HepG2 (cell line): ENCODE data around the gene SPATA21. TPM values are rescaled to one million over a fixed set of nuclear protein-coding genes. Genes with fewer than 3 reads are reported as not detected.

Source experiments
- ATAC-seq: fragments of 200-7000 bp; cut with Tn5 transposase; 3 replicates; pipeline ENCODE4 v1.9.1; 2020; ENCODE audit warnings: mild to moderate bottlenecking, moderate library complexity
- BruUV-seq: library from RNA; stranded (reverse); fragments of 400-500 nt; replicated peaks from 2 replicates; lab custom pipeline; 2021; lab: Mats Ljungman, UMichigan
- CTCF ChIA-PET: fragments of 300-600 bp; formaldehyde crosslinking; extraction: SDS; loops from one replicate; lab custom pipeline; 2021; ENCODE audit warnings: low total read pairs, inconsistent platforms, low intra/inter-chr PET ratio; lab: Yijun Ruan, JAX
- POLR2A ChIA-PET: fragments of 350-600 bp; sonication (Branson Sonifier 250); formaldehyde crosslinking; loops from one replicate; lab custom pipeline; 2020; ENCODE audit warnings: antibody characterized with exemption, inconsistent platforms; lab: Yijun Ruan, JAX
- DNase-seq: peaks from one replicate; pipeline ENCODE4 v3.0.0-alpha.2; 2015; ENCODE audit warnings: low spot score
- FAIRE-seq: peaks from 3 replicates; lab custom pipeline; 2011; peaks lifted over from hg19 to GRCh38; lab: Jason Lieb, UNC
- H2AFZ ChIP-seq: one replicate; pipeline ENCODE4 v1.6.1; 2011; ENCODE audit warnings: low read length, inconsistent platforms
- H3K27ac ChIP-seq: fragments of 300-600 bp; 3 replicates; pipeline ENCODE4 v1.8.0; 2011; ENCODE audit warnings: mixed run types, mild to moderate bottlenecking, mixed read lengths, low read length, inconsistent platforms; ENCODE audit not compliant: insufficient read depth; ENCODE audit errors: extremely low read length
- H3K27me3 ChIP-seq, 2 experiments: fragments of 200-600 bp in 1 of 2; 2 replicates in 1 of 2; 3 replicates in 1 of 2; pipeline versions ENCODE4 v1.6.0 to v1.8.0; 2011; ENCODE audit warnings: low read length in 2 of 2, mild to moderate bottlenecking in 2 of 2, moderate library complexity in 2 of 2, inconsistent platforms in 1 of 2; ENCODE audit not compliant: insufficient read depth in 2 of 2, control insufficient read depth in 1 of 2
- H3K36me3 ChIP-seq, 2 experiments: fragments of 200-600 bp in 1 of 2; replicated peaks in 1 of 2; 2 replicates in 1 of 2; 3 replicates in 1 of 2; pipeline versions ENCODE4 v1.5.1 to v1.8.0; 2011; ENCODE audit warnings: low read length in 2 of 2, inconsistent platforms in 1 of 2; ENCODE audit not compliant: insufficient read depth in 2 of 2, control insufficient read depth in 1 of 2
- H3K4me1 ChIP-seq: 2 replicates; pipeline ENCODE4 v1.5.1; 2012; ENCODE audit warnings: low read length, inconsistent platforms; ENCODE audit not compliant: insufficient read depth
- H3K4me2 ChIP-seq: 2 replicates; pipeline ENCODE4 v1.6.0; 2011; ENCODE audit warnings: low read depth, low read length, inconsistent platforms
- H3K4me3 ChIP-seq, 3 experiments: fragments of 200-600 bp in 1 of 3; sonication (generic), shearing (Covaris generic) in 1 of 3; replicated peaks in 1 of 3; 2 replicates each; pipeline ENCODE4 v1.5.1; 2011 to 2016; ENCODE audit warnings: low read length in 3 of 3, inconsistent platforms in 2 of 3, low read depth in 2 of 3, mild to moderate bottlenecking in 2 of 3, control low read depth in 1 of 3, mixed read lengths in 1 of 3; ENCODE audit not compliant: insufficient read depth in 1 of 3
- H3K79me2 ChIP-seq: one replicate; pipeline ENCODE4 v1.6.1; 2011; ENCODE audit warnings: low read length, inconsistent platforms; ENCODE audit not compliant: insufficient read depth
- H3K9ac ChIP-seq: 2 replicates; pipeline ENCODE4 v1.6.0; 2011; ENCODE audit warnings: mild to moderate bottlenecking, low read depth, low read length, inconsistent platforms; ENCODE audit not compliant: insufficient read depth
- H3K9me3 ChIP-seq: 2 replicates; pipeline ENCODE4 v1.5.1; 2012; ENCODE audit warnings: mild to moderate bottlenecking, low read length
- H4K20me1 ChIP-seq: 2 replicates; pipeline ENCODE4 v1.6.0; 2011; ENCODE audit warnings: inconsistent platforms, mild to moderate bottlenecking, low read length, moderate library complexity; ENCODE audit not compliant: insufficient read depth
- FOXA1 ChIP-seq, 2 experiments: fragments of 450-650 bp in 1 of 2; sonication (generic) in 1 of 2; formaldehyde crosslinking in 1 of 2; IDR thresholded peaks; 2 replicates each; pipeline versions ENCODE4 v1.4.0 to v1.6.1; 2016 to 2020; ENCODE audit warnings: missing genetic modification reagents in 1 of 2
- GATAD1 ChIP-seq: IDR thresholded peaks from 2 replicates; pipeline ENCODE4 v1.6.1; 2016; ENCODE audit warnings: missing genetic modification reagents, missing compliant biosample characterization
- JUNB ChIP-seq: sonication (generic); formaldehyde crosslinking; IDR thresholded peaks from 2 replicates; pipeline ENCODE4 v1.8.0; 2022; ENCODE audit warnings: missing genetic modification reagents, mild to moderate bottlenecking, borderline replicate concordance
- PPARG ChIP-seq: conservative IDR thresholded peaks from 2 replicates; pipeline ENCODE4 v1.6.1; 2016; ENCODE audit warnings: missing biosample characterization, missing genetic modification reagents
- RFX1 ChIP-seq: fragments of 450-650 bp; IDR thresholded peaks from 2 replicates; pipeline ENCODE4 v1.6.1; 2017
- RFX3 ChIP-seq: IDR thresholded peaks from 2 replicates; pipeline ENCODE4 v1.6.1; 2016; ENCODE audit warnings: missing biosample characterization, missing genetic modification reagents
- RXRB ChIP-seq: IDR thresholded peaks from 2 replicates; pipeline ENCODE4 v1.6.1; 2016; ENCODE audit warnings: borderline replicate concordance, missing genetic modification reagents, missing compliant biosample characterization
- SIX1 ChIP-seq: sonication (generic); formaldehyde crosslinking; IDR thresholded peaks from 2 replicates; pipeline ENCODE4 v1.4.0; 2020; ENCODE audit warnings: missing genetic modification reagents, borderline replicate concordance
- SIX4 ChIP-seq: sonication (generic); formaldehyde crosslinking; IDR thresholded peaks from 2 replicates; pipeline ENCODE4 v1.4.0; 2020; ENCODE audit warnings: missing genetic modification reagents
- ZNF12 ChIP-seq: sonication (generic); formaldehyde crosslinking; IDR thresholded peaks from 2 replicates; pipeline ENCODE4 v1.5.0; 2020; ENCODE audit warnings: missing genetic modification reagents
- ZNF460 ChIP-seq: sonication (generic); formaldehyde crosslinking; IDR thresholded peaks from 2 replicates; pipeline ENCODE4 v1.5.1; 2020; ENCODE audit warnings: missing genetic modification reagents, mild to moderate bottlenecking, borderline replicate concordance
- ZNF644 ChIP-seq: IDR thresholded peaks from 2 replicates; pipeline ENCODE4 v1.6.1; 2016; ENCODE audit warnings: low read depth
- WGBS: methylation state at CpG from one replicate; pipeline ENCODE4 v1.1.6; 2017; ENCODE audit warnings: low lambda C conversion rate; 5-methylcytosine and 5-hydroxymethylcytosine counted together
- in situ Hi-C: cut with HindIII; loops from 2 replicates; pipeline ENCODE4 v1.10.0; 2017; ENCODE audit warnings: low pct_unique_long_range_greater_than_20kb; ENCODE audit not compliant: extremely low pct_ligation_motif_present
- intact Hi-C: fragments of 100-400 bp; cut with micrococcal nuclease; formaldehyde crosslinking; loops from one replicate; pipeline ENCODE4 v1.10.0; 2022; ENCODE audit not compliant: unreplicated experiment
- polyA plus RNA-seq, 8 experiments: library from polyadenylated mRNA; depleted of rRNA in 3 of 8; stranded (reverse) in 7 of 8; unstranded in 1 of 8; fragments of >200 nt; fragmentation: Illumina TruSeq in 4 of 8; extraction: Trizol in 4 of 8; gene quantifications; 2 replicates each; pipeline versions ENCODE4 v1.2.1 to v1.2.3, GENCODE V29; 2011 to 2016; ENCODE audit warnings: low read depth in 4 of 8, missing spikeins in 1 of 8, mixed read lengths in 1 of 8; ENCODE audit not compliant: insufficient read depth in 1 of 8
- total RNA-seq, 5 experiments: library from RNA; depleted of rRNA; stranded (reverse); fragments of >200 nt; fragmentation: Illumina TruSeq; extraction: Trizol; gene quantifications; 2 replicates each; pipeline ENCODE4 v1.2.3, GENCODE V29; 2016; ENCODE audit warnings: low read depth in 1 of 5
- TF ChIP-seq, protein P1 (sequence below): sonication (generic); formaldehyde crosslinking; IDR thresholded peaks from 2 replicates; pipeline ENCODE4 v1.9.0; 2021; ENCODE audit warnings: missing genetic modification reagents, mild to moderate bottlenecking, borderline replicate concordance
- TF ChIP-seq, protein P2 (sequence below), 2 experiments: IDR thresholded peaks; 2 replicates each; pipeline ENCODE4 v1.6.1; 2011 to 2012; ENCODE audit warnings: low read length in 2 of 2, borderline replicate concordance in 1 of 2, low read depth in 1 of 2, mild to moderate bottlenecking in 1 of 2, moderate library complexity in 1 of 2
- TF ChIP-seq, protein P3 (sequence below): sonication (generic); formaldehyde crosslinking; IDR thresholded peaks from 2 replicates; pipeline ENCODE4 v1.4.0; 2020; ENCODE audit warnings: missing genetic modification reagents

The SPATA21 gene
- total and polyA plus RNA-seq, 2 of the 13 experiments (the other 11 are each of a cell fraction or from before 2014, with no cell fraction given): 0.80 to 1.4 TPM

DNA sequence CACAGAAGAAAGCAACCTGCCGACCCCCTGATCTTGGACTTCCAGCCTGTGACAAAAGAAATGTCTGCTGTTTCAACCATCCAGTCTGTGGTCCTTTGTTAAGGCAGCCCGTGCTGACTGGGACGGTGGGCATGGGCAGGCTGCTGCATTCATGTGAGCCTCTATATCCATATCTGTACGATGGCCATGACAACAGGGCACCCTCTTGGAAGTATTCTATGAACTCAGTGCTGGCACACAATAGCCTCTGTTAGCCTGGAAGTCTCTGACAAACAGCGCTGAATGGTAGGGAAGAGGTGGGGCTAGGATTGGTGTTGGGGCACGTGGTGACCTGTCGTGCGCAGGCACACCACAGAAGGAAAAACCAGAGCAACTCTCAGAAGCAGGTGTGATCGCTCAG lies 30.4 kb downstream of the SPATA21 start (continued):
- TF ChIP-seq ZNF644 (CRISPR knock-in tag): no peak
- no peak for TF ChIP-seq PPARG (CRISPR knock-in tag)
- TF ChIP-seq, protein P1, sequence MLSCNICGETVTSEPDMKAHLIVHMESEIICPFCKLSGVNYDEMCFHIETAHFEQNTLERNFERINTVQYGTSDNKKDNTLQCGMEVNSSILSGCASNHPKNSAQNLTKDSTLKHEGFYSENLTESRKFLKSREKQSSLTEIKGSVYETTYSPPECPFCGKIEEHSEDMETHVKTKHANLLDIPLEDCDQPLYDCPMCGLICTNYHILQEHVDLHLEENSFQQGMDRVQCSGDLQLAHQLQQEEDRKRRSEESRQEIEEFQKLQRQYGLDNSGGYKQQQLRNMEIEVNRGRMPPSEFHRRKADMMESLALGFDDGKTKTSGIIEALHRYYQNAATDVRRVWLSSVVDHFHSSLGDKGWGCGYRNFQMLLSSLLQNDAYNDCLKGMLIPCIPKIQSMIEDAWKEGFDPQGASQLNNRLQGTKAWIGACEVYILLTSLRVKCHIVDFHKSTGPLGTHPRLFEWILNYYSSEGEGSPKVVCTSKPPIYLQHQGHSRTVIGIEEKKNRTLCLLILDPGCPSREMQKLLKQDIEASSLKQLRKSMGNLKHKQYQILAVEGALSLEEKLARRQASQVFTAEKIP: no peak

DNA sequence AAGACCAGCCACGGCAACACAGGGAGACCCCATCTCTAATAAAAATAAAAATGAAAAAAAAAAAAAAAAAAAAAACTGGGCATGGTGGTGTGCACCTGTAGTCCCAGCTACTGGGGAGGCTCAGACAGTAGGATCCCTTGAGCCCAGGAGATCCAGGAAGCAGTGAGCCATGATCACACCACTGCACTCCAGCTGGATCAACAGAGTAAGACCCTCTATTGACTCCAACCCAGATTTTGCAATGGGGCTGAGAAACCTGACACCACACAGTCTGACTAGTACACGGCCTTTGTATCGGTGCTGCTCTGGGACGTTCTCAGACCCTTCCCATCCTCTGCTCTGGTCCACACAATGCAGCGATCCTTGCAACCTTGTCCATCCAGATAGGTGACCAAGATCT lies 31.8 kb downstream of the SPATA21 start:
- no peak overlapping the region for H3K4me2 ChIP-seq
- no peaks in the 10 kb centered on the region for H3K9me3 ChIP-seq
- H2AFZ ChIP-seq: no peak overlapping the region
- ChIA-PET POLR2A (interaction anchor here (0.7 to 1.0 kb wide), 2 partner anchors 22 to 34 kb away, joined by 4 to 5 read pairs; no protein-coding TSS in a partner anchor), CTCF (no interaction called here)
- no TSS peak for BruUV-seq
- no peak overlapping the region for H3K27ac ChIP-seq
- no peak for FAIRE-seq
- peak; percentile 13; the same call in 2 of the 3 replicates for ATAC-seq
- no peaks in the 10 kb centered on the region for H3K27me3 ChIP-seq
- intact Hi-C loops (no loop called here), in situ Hi-C loops (no loop called here)
- 81% methylated on average over 1 of the region's 5 CpGs for WGBS
- no peaks in the 10 kb centered on the region for H3K79me2 ChIP-seq
- no peak overlapping the region for H3K4me3 ChIP-seq
- DNase-seq: peak; percentile 53
- H3K4me1 ChIP-seq: peaks cover 22% of the 10 kb centered on the region
- H3K9ac ChIP-seq: no peak overlapping the region
- H3K36me3 ChIP-seq: no peaks in the 10 kb centered on the region
- no peaks in the 10 kb centered on the region for H4K20me1 ChIP-seq
- no peak for TF ChIP-seq RFX3 (CRISPR knock-in tag)
- TF ChIP-seq, protein P2, sequence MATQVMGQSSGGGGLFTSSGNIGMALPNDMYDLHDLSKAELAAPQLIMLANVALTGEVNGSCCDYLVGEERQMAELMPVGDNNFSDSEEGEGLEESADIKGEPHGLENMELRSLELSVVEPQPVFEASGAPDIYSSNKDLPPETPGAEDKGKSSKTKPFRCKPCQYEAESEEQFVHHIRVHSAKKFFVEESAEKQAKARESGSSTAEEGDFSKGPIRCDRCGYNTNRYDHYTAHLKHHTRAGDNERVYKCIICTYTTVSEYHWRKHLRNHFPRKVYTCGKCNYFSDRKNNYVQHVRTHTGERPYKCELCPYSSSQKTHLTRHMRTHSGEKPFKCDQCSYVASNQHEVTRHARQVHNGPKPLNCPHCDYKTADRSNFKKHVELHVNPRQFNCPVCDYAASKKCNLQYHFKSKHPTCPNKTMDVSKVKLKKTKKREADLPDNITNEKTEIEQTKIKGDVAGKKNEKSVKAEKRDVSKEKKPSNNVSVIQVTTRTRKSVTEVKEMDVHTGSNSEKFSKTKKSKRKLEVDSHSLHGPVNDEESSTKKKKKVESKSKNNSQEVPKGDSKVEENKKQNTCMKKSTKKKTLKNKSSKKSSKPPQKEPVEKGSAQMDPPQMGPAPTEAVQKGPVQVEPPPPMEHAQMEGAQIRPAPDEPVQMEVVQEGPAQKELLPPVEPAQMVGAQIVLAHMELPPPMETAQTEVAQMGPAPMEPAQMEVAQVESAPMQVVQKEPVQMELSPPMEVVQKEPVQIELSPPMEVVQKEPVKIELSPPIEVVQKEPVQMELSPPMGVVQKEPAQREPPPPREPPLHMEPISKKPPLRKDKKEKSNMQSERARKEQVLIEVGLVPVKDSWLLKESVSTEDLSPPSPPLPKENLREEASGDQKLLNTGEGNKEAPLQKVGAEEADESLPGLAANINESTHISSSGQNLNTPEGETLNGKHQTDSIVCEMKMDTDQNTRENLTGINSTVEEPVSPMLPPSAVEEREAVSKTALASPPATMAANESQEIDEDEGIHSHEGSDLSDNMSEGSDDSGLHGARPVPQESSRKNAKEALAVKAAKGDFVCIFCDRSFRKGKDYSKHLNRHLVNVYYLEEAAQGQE (IDR thresholded peaks at IDR 0.05; ENCODE audit: borderline replicate concordance in 1 of 2, low read depth in 1 of 2, low read length in 2 of 2): no peak
- no peak for TF ChIP-seq FOXA1 (IDR thresholded peaks at IDR 0.05)
- peak; percentile 39; the same call in 1 of the 2 replicates for TF ChIP-seq FOXA1 (CRISPR knock-in tag; IDR thresholded peaks at IDR 0.05)
- TF ChIP-seq, protein P3, sequence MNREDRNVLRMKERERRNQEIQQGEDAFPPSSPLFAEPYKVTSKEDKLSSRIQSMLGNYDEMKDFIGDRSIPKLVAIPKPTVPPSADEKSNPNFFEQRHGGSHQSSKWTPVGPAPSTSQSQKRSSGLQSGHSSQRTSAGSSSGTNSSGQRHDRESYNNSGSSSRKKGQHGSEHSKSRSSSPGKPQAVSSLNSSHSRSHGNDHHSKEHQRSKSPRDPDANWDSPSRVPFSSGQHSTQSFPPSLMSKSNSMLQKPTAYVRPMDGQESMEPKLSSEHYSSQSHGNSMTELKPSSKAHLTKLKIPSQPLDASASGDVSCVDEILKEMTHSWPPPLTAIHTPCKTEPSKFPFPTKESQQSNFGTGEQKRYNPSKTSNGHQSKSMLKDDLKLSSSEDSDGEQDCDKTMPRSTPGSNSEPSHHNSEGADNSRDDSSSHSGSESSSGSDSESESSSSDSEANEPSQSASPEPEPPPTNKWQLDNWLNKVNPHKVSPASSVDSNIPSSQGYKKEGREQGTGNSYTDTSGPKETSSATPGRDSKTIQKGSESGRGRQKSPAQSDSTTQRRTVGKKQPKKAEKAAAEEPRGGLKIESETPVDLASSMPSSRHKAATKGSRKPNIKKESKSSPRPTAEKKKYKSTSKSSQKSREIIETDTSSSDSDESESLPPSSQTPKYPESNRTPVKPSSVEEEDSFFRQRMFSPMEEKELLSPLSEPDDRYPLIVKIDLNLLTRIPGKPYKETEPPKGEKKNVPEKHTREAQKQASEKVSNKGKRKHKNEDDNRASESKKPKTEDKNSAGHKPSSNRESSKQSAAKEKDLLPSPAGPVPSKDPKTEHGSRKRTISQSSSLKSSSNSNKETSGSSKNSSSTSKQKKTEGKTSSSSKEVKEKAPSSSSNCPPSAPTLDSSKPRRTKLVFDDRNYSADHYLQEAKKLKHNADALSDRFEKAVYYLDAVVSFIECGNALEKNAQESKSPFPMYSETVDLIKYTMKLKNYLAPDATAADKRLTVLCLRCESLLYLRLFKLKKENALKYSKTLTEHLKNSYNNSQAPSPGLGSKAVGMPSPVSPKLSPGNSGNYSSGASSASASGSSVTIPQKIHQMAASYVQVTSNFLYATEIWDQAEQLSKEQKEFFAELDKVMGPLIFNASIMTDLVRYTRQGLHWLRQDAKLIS: no peak
- TF ChIP-seq SIX1 (CRISPR knock-in tag): peak; percentile 80; the same call in 1 of the 2 replicates
- peak; percentile 88 for TF ChIP-seq SIX4 (CRISPR knock-in tag)
- no peak for TF ChIP-seq ZNF12
- TF ChIP-seq RFX1: no peak
- no peak for TF ChIP-seq RXRB
- no peak for TF ChIP-seq JUNB (CRISPR knock-in tag)
- peak; percentile 89 for TF ChIP-seq ZNF460
- TF ChIP-seq GATAD1: no peak
